C4-2B (cell line): ENCODE measurements around the gene SEC61G.

ENCODE experiments used
- ZFX ChIP-seq: fragments of 450-650 bp; IDR thresholded peaks from 2 replicates; pipeline ENCODE4 v1.6.1; 2017
- TF ChIP-seq, protein P1 (sequence below): fragments of 450-650 bp; conservative IDR thresholded peaks from 2 replicates; pipeline ENCODE4 v1.5.1; 2017; ENCODE audit warnings: mild to moderate bottlenecking

DNA sequence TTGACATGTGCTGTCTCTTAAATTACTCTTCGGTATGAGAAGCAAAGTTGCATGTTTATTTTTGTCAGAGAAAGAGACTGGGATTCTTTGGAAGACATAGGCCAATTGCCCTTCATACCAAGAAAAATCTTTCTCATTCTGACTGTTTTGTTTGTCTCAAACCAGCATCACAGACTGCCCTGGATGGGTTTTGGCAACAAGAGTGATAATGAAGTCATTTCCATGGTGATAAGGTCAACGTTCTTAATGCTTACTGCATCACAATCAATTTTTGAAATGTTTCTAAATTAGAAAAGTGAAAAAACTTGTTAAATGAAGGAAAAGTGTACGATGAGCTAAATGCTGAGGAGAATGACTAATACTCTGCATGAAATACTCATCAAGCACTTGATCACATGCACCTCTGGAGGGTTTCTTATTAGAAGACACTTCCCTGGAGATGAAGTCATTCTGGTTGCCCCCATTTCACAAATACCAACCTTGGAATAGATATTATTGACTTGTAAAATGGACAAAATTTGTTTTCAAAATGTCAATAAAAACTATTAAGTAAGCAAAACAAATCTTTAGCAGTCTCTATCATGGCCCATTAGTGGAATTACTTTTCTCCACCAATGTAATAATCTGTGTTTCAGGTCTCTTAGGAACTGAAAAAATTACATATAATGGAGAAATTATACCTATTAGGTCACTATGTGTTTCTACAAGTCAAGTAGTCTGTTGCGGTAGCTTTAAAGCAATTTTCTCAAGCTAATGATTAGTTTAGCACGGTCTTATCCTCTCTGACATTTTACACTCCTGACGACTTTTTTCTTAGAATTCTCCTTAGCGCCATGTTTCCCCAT, 19.9 kb upstream of the SEC61G start:
- TF ChIP-seq, protein P1, sequence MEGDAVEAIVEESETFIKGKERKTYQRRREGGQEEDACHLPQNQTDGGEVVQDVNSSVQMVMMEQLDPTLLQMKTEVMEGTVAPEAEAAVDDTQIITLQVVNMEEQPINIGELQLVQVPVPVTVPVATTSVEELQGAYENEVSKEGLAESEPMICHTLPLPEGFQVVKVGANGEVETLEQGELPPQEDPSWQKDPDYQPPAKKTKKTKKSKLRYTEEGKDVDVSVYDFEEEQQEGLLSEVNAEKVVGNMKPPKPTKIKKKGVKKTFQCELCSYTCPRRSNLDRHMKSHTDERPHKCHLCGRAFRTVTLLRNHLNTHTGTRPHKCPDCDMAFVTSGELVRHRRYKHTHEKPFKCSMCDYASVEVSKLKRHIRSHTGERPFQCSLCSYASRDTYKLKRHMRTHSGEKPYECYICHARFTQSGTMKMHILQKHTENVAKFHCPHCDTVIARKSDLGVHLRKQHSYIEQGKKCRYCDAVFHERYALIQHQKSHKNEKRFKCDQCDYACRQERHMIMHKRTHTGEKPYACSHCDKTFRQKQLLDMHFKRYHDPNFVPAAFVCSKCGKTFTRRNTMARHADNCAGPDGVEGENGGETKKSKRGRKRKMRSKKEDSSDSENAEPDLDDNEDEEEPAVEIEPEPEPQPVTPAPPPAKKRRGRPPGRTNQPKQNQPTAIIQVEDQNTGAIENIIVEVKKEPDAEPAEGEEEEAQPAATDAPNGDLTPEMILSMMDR: no peak
- TF ChIP-seq ZFX: no peak
